Suprapubic skin (tissue), 4 donors: ENCODE measurements around the gene GRM7.

Experiments used
- CTCF ChIP-seq, 2 donors: fragments of 200-600 bp in 1 of 2; fragments of 450-650 bp in 1 of 2; sonication (generic) in 1 of 2; IDR thresholded peaks; one replicate each; pipeline ENCODE4 v1.5.1; 2016 to 2019; ENCODE audit warnings: antibody characterized with exemption in 2 of 2, mild to moderate bottlenecking in 1 of 2, moderate library complexity in 1 of 2
- EP300 ChIP-seq: sonication (generic); formaldehyde crosslinking; IDR thresholded peaks from one replicate; pipeline ENCODE4 v1.6.1; 2017; ENCODE audit warnings: antibody characterized with exemption
- POLR2A ChIP-seq, 2 donors: fragments of 450-650 bp; IDR thresholded peaks; one replicate each; pipeline ENCODE4 v1.6.1; 2017; ENCODE audit warnings: antibody characterized with exemption in 2 of 2, mild to moderate bottlenecking in 2 of 2, moderate library complexity in 2 of 2
- POLR2AphosphoS5 ChIP-seq, 3 donors: sonication (generic); formaldehyde crosslinking; IDR thresholded peaks; one replicate each; pipeline ENCODE4 v1.6.1; 2017; ENCODE audit warnings: antibody characterized with exemption in 3 of 3

GRCh38 chr3:7082244-7082643 is 221.3 kb downstream of the GRM7 start:
- no peak for TF ChIP-seq CTCF (IDR thresholded peaks at IDR 0.05)
- TF ChIP-seq POLR2AphosphoS5 (IDR thresholded peaks at IDR 0.05) = no peak
- no peak for TF ChIP-seq EP300
- TF ChIP-seq POLR2A (IDR thresholded peaks at IDR 0.05) = no peak
